ENCODE measurements around the gene SPATA6L. TPM values are rescaled to one million over a fixed set of nuclear protein-coding genes. Genes with fewer than 3 reads are reported as not detected.
"Not testable (repeated sequence)": the region's sequence is repeated elsewhere in the genome, so short reads cannot be mapped to it uniquely, and the experiment has no call there.

The SPATA6L gene
- total RNA-seq, 1 donor from 2014 or later, result 2.6 TPM

GRCh38 chr9:4615778-4616177 lies 50.5 kb downstream of the SPATA6L start:
- FAIRE-seq, result no peak
- TF ChIP-seq CTCF (IDR thresholded peaks at IDR 0.05; ENCODE audit: insufficient read depth, low read length, severe bottlenecking), result no peak
- DNase-seq (ENCODE audit: low read depth), result no peak

GRCh38 chr9:4615251-4615650 lies 51.0 kb downstream of the SPATA6L start:
- DNase-seq (ENCODE audit: low read depth) (peak; percentile 57), FAIRE-seq (no peak)
- Histone ChIP-seq H3K36me3 (ENCODE audit: control insufficient read depth, insufficient read depth, low read length) (no peaks in the 10 kb centered on the region), H3K4me3 (ENCODE audit: low read depth, low read length) (no peak overlapping the region), H3K27me3 (ENCODE audit: control insufficient read depth, insufficient read depth, low read length) (no peaks in the 10 kb centered on the region)
- no peak for TF ChIP-seq CTCF (IDR thresholded peaks at IDR 0.05; ENCODE audit: insufficient read depth, low read length, severe bottlenecking)

More at GRCh38 chr9:4615778-4616177, 50.5 kb downstream of the SPATA6L start:
- Histone ChIP-seq H3K27me3 (ENCODE audit: control insufficient read depth, insufficient read depth, low read length) (no peaks in the 10 kb centered on the region), H3K4me3 (ENCODE audit: low read depth, low read length) (no peak overlapping the region), H3K36me3 (ENCODE audit: control insufficient read depth, insufficient read depth, low read length) (no peaks in the 10 kb centered on the region)

- no peak overlapping the region for H3K4me3 ChIP-seq (ENCODE audit: low read depth, low read length)
- TF ChIP-seq CTCF (IDR thresholded peaks at IDR 0.05; ENCODE audit: insufficient read depth, low read length, severe bottlenecking), result no peak
- no peaks in the 10 kb centered on the region for H3K36me3 ChIP-seq (ENCODE audit: control insufficient read depth, insufficient read depth, low read length)
- FAIRE-seq (no peak), DNase-seq (ENCODE audit: low read depth) (no peak)
- no peaks in the 10 kb centered on the region for H3K27me3 ChIP-seq (ENCODE audit: control insufficient read depth, insufficient read depth, low read length)
These were observed 51.7 kb downstream of the SPATA6L start for GRCh38 chr9:4614627-4615026.

GRCh38 chr9:4606033-4606432 lies 60.2 kb downstream of the SPATA6L start:
- not testable (repeated sequence) for H3K36me3 ChIP-seq (ENCODE audit: control insufficient read depth, insufficient read depth, low read length); H3K27me3 ChIP-seq (ENCODE audit: control insufficient read depth, insufficient read depth, low read length); DNase-seq (ENCODE audit: low read depth); FAIRE-seq; H3K4me3 ChIP-seq (ENCODE audit: low read depth, low read length)

GRCh38 chr9:4604678-4605095 lies 61.6 kb downstream of the SPATA6L start:
- DNase-seq (ENCODE audit: low read depth), result peak; percentile 74
- peak; percentile 86 for FAIRE-seq

GRCh38 chr9:4603830-4604229 lies 62.5 kb downstream of the SPATA6L start:
- H3K36me3 ChIP-seq (ENCODE audit: control insufficient read depth, insufficient read depth, low read length), result no peaks in the 10 kb centered on the region
- no peak for TF ChIP-seq CTCF (IDR thresholded peaks at IDR 0.05; ENCODE audit: insufficient read depth, low read length, severe bottlenecking)
- no peaks in the 10 kb centered on the region for H3K27me3 ChIP-seq (ENCODE audit: control insufficient read depth, insufficient read depth, low read length)
- DNase-seq (ENCODE audit: low read depth) (no peak), FAIRE-seq (no peak)
- H3K4me3 ChIP-seq (ENCODE audit: low read depth, low read length), result no peak overlapping the region

More at GRCh38 chr9:4604678-4605095, 61.6 kb downstream of the SPATA6L start:
- Histone ChIP-seq H3K4me3 (ENCODE audit: low read depth, low read length) (no peak overlapping the region), H3K36me3 (ENCODE audit: control insufficient read depth, insufficient read depth, low read length) (no peaks in the 10 kb centered on the region), H3K27me3 (ENCODE audit: control insufficient read depth, insufficient read depth, low read length) (no peaks in the 10 kb centered on the region)
- TF ChIP-seq CTCF (IDR thresholded peaks at IDR 0.05; ENCODE audit: insufficient read depth, low read length, severe bottlenecking), result peak; percentile 52

Data from bronchial epithelial cell (primary cell).